GM12892 (cell line): ENCODE results near the gene RHEBL1. TPM values are rescaled to one million over a fixed set of nuclear protein-coding genes. Genes with fewer than 3 reads are reported as not detected.

Experiments
- DNase-seq: peaks from one replicate; pipeline ENCODE4 v3.0.0; 2011; ENCODE audit not compliant: insufficient read length
- FAIRE-seq: peaks from 2 replicates; lab custom pipeline; 2011; peaks lifted over from hg19 to GRCh38; lab: Jason Lieb, UNC
- POLR2A ChIP-seq: IDR thresholded peaks from 2 replicates; pipeline ENCODE4 v1.6.1; 2011; ENCODE audit warnings: low read depth, low read length, control low read depth
- POLR2AphosphoS5 ChIP-seq: IDR thresholded peaks from 2 replicates; pipeline ENCODE4 v1.6.1; 2011; ENCODE audit warnings: low read depth, low read length, control low read depth
- TAF1 ChIP-seq: IDR thresholded peaks from 2 replicates; pipeline ENCODE4 v1.6.1; 2011; ENCODE audit warnings: low read depth, mild to moderate bottlenecking, control low read depth, low read length, borderline replicate concordance
- polyA plus RNA-seq: library from polyadenylated mRNA; unstranded; fragments of >200 nt; gene quantifications from one replicate; pipeline ENCODE4 v1.2.1, GENCODE V29; 2012; ENCODE audit warnings: missing spikeins, inconsistent platforms; ENCODE audit not compliant: missing spikeins

The RHEBL1 gene
- polyA plus RNA-seq = 12.5 TPM

- DNase-seq (peak; percentile 96), FAIRE-seq (peak; percentile 91)
- TF ChIP-seq TAF1 (0 out of 2 replicates have a peak, but pooled peaks have one; percentile 24), POLR2A (peak; percentile 51; the same call in 1 of the 2 replicates), POLR2AphosphoS5 (no peak; the same call in 1 of the 2 replicates)
Measured at GRCh38 chr12:49069507-49070346, at the start of gene RHEBL1. RHEBL1 (minus strand) TSS chr12:49069979; CDS start chr12:49069785, 194 bp downstream.

- TF ChIP-seq POLR2AphosphoS5 = no peak
- TF ChIP-seq POLR2A = no peak
- TF ChIP-seq TAF1 = no peak
- FAIRE-seq = no peak
- DNase-seq = no peak
Measured at GRCh38 chr12:49111206-49111605, 41.4 kb upstream of the RHEBL1 start.

GRCh38 chr12:49110464-49111155, 40.8 kb upstream of the RHEBL1 start, which contains the start of gene LMBR1L:
LMBR1L (minus strand) TSS chr12:49110847; CDS start chr12:49110555, 292 bp downstream.
- peak; percentile 96 for DNase-seq
- TF ChIP-seq POLR2AphosphoS5 (peak; percentile 66; the same call in 1 of the 2 replicates), TAF1 (peak; percentile 51), POLR2A (peak; percentile 74; the same call in 1 of the 2 replicates)

GRCh38 chr12:49109641-49110463, 40.1 kb upstream of the RHEBL1 start:
- FAIRE-seq (no peak), DNase-seq (no peak)
- TF ChIP-seq POLR2AphosphoS5 (no peak), TAF1 (no peak), POLR2A (no peak)

More at GRCh38 chr12:49110464-49111155, 40.8 kb upstream of the RHEBL1 start, which contains the start of gene LMBR1L:
- peak; percentile 90 for FAIRE-seq

GRCh38 chr12:49108958-49109404, 39.2 kb upstream of the RHEBL1 start:
- FAIRE-seq (no peak), DNase-seq (no peak)
- TF ChIP-seq POLR2AphosphoS5 (no peak), POLR2A (no peak), TAF1 (no peak)

- FAIRE-seq (no peak), DNase-seq (no peak)
- TF ChIP-seq POLR2A (no peak), TAF1 (no peak), POLR2AphosphoS5 (no peak)
Measured at GRCh38 chr12:49105504-49106084, 35.8 kb upstream of the RHEBL1 start.

- FAIRE-seq (no peak), DNase-seq (no peak)
- TF ChIP-seq POLR2AphosphoS5 (no peak), TAF1 (no peak), POLR2A (no peak)
Measured at GRCh38 chr12:49104822-49105221, 35.0 kb upstream of the RHEBL1 start.

GRCh38 chr12:49100380-49100779, 30.6 kb upstream of the RHEBL1 start:
- TF ChIP-seq TAF1 (no peak), POLR2A (no peak), POLR2AphosphoS5 (no peak)
- DNase-seq = no peak
- no peak for FAIRE-seq

GRCh38 chr12:49098703-49099102, 28.9 kb upstream of the RHEBL1 start:
- FAIRE-seq (no peak), DNase-seq (no peak)
- TF ChIP-seq POLR2A (no peak), POLR2AphosphoS5 (no peak), TAF1 (no peak)

- DNase-seq (no peak), FAIRE-seq (peak; percentile 86)
- TF ChIP-seq POLR2AphosphoS5 (no peak), POLR2A (no peak), TAF1 (no peak)
Measured at GRCh38 chr12:49098035-49098451, 28.3 kb upstream of the RHEBL1 start.

GRCh38 chr12:49097381-49097780, 27.6 kb upstream of the RHEBL1 start:
- FAIRE-seq (no peak), DNase-seq (no peak)
- TF ChIP-seq POLR2AphosphoS5 = no peak
- TF ChIP-seq POLR2A = no peak
- no peak for TF ChIP-seq TAF1

GRCh38 chr12:49094975-49095365, 25.2 kb upstream of the RHEBL1 start:
- DNase-seq (no peak), FAIRE-seq (no peak)
- TF ChIP-seq POLR2AphosphoS5 (no peak), POLR2A (no peak), TAF1 (no peak)
